NCI-H2029 (cell line): ENCODE data around the gene UBALD1.

Experiments
- DNase-seq: peaks from one replicate; lab custom pipeline; 2025; lab: John Stamatoyannopoulos, UW

The UBALD1 gene

GRCh38 chr16:4646773-4647643 lies 32.3 kb upstream of the UBALD1 start:
- no peak for DNase-seq

- no peak for DNase-seq
These were observed 27.2 kb upstream of the UBALD1 start for GRCh38 chr16:4641895-4642294.

- DNase-seq = no peak
These were observed 26.6 kb upstream of the UBALD1 start for GRCh38 chr16:4641306-4641687.

GRCh38 chr16:4640572-4641305 lies 26.1 kb upstream of the UBALD1 start:
- no peak for DNase-seq

- DNase-seq = no peak
These were observed 25.3 kb upstream of the UBALD1 start for GRCh38 chr16:4639899-4640509.

- no peak for DNase-seq
These were observed 22.9 kb upstream of the UBALD1 start for GRCh38 chr16:4637501-4638166.

- DNase-seq = no peak
These were observed 21.5 kb upstream of the UBALD1 start for GRCh38 chr16:4636196-4636595.

- no peak for DNase-seq
These were observed 20.1 kb upstream of the UBALD1 start for GRCh38 chr16:4634768-4635167.

GRCh38 chr16:4633910-4634635 lies 19.4 kb upstream of the UBALD1 start:
- DNase-seq = no peak

- no peak for DNase-seq
These were observed 16.8 kb upstream of the UBALD1 start for GRCh38 chr16:4631444-4631843.

- DNase-seq = no peak
These were observed 13.6 kb upstream of the UBALD1 start for GRCh38 chr16:4628283-4628682.

- no peak for DNase-seq
These were observed 11.7 kb upstream of the UBALD1 start for GRCh38 chr16:4626396-4626795.

GRCh38 chr16:4625560-4626159 lies 11.0 kb upstream of the UBALD1 start:
- no peak for DNase-seq

- no peak for DNase-seq
These were observed 10.3 kb upstream of the UBALD1 start for GRCh38 chr16:4624827-4625559.

GRCh38 chr16:4624015-4624826 lies 9.5 kb upstream of the UBALD1 start, which contains the start of gene MGRN1:
Gene MGRN1, plus strand, starts transcription at chr16:4624826. Its CDS starts 135 bp downstream, at chr16:4624961.
- DNase-seq = peak; percentile 94

- DNase-seq = no peak
These were observed 8.9 kb upstream of the UBALD1 start for GRCh38 chr16:4623593-4623992.

- no peak for DNase-seq
These were observed 4.1 kb upstream of the UBALD1 start for GRCh38 chr16:4618645-4619418.

- no peak for DNase-seq
These were observed 3.2 kb upstream of the UBALD1 start for GRCh38 chr16:4617880-4618279.
